NB4 (cell line): ENCODE results near the gene CDH4.

Source experiments
- CTCF ChIP-seq: IDR thresholded peaks from one replicate; pipeline ENCODE4 v1.5.1; 2012; ENCODE audit warnings: low read depth, low read length
- MYC ChIP-seq: IDR thresholded peaks from 2 replicates; pipeline ENCODE4 v1.6.1; 2011; ENCODE audit warnings: low read depth, low read length
- POLR2A ChIP-seq: IDR thresholded peaks from 2 replicates; pipeline ENCODE4 v1.6.1; 2011; ENCODE audit warnings: mild to moderate bottlenecking; ENCODE audit not compliant: insufficient read length; ENCODE audit errors: extremely low read depth

GRCh38 chr20:61486198-61486597 is 234.1 kb downstream of the CDH4 start:
- TF ChIP-seq POLR2A (no peak), MYC (no peak), CTCF (no peak)
